ENCODE measurements around the gene TBC1D30. TPM values are rescaled to one million over a fixed set of nuclear protein-coding genes. Genes with fewer than 3 reads are reported as not detected.
"Not testable (repeated sequence)": the region's sequence is repeated elsewhere in the genome, so short reads cannot be mapped to it uniquely, and the experiment has no call there.

Gene TBC1D30
- 1.1 and 1.6 TPM in 2 replicates for total RNA-seq

DNA sequence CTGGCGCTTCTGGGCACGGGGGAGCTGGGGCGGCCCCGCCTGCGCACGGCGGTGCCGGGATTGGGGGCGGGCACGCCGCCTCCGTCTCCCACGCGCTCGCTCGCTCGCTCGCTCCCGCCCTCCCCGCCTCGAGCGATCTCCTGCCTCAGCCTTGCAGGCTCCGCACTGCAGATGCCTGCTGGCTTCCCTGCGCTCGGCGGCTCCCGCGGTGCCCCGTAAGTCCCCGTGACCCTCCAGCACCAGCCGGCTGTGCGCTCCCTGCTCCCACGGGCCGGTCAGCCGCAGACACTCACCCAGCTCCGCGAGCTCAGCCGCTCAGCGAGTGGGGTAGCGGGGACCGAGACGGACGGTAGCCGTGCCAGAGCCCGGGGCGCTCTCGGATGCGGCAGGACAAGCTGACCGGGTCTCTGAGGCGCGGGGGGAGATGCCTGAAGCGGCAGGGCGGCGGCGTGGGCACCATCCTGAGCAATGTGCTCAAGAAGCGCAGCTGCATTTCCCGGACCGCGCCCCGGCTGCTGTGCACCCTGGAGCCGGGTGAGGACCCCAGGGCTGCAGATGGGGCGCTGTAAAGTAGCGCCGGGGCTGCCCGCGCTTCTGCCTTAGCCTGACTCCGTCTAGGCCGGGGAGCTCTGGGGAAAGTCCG is at the start of gene TBC1D30:
Gene TBC1D30 (plus strand): TSS at position 148 of the 643 bp plus-strand sequence. CDS start 233 bp downstream, at position 381.
- intact Hi-C loops (cut with micrococcal nuclease) = loop anchor here (10.0 kb wide), 1 partner anchor 1000 kb away; the partner anchor contains the start of gene HMGA2

DNA sequence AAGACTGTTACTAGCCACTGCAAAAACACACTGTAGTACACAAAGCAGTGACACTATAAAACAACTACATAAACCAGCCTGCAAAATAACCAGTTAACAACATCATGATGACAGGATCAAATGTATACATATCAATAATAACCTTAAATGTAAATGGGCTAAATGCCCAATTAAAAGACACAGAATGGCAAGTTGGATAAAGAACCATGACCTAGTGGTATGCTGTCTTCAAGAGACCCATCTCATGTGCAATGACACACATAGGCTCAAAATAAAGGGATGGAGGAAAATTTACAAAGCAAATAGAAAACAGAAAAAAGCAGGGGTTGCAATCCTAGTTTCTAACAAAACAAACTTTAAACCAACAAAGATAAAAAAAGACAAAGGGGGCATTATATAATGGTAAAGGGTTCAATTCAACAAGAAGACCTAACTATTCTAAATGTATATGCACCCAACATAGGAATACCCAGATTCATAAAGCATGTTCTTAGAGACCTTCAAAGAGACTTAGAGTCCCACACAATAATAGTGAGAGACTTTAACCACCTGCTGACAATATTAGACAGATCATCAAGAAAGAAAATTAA is 49.2 kb upstream of the TBC1D30 start:
- peaks cover 24% of the 10 kb centered on the region for H3K9me3 Mint-ChIP-seq
- H3K4me1 Mint-ChIP-seq (ENCODE audit: low read depth); H3K36me3 Mint-ChIP-seq (ENCODE audit: low read depth); DNase-seq (ENCODE audit: low spot score); H3K4me3 Mint-ChIP-seq; intact Hi-C loops (cut with micrococcal nuclease); H3K27ac Mint-ChIP-seq: not testable (repeated sequence)
- H3K27me3 Mint-ChIP-seq (ENCODE audit: insufficient read depth) = peaks cover 55% of the 10 kb centered on the region

More for the DNA sequence above, at the start of gene TBC1D30:
- Mint-ChIP-seq H3K9me3 (peaks cover 4% of the 10 kb centered on the region), H3K36me3 (ENCODE audit: low read depth) (no peaks in the 10 kb centered on the region), H3K4me3 (peak within 1 kb of the TSS; percentile 62), H3K4me1 (ENCODE audit: low read depth) (peaks cover 8% of the 10 kb centered on the region), H3K27me3 (ENCODE audit: insufficient read depth) (peaks cover 46% of the 10 kb centered on the region), H3K27ac (no peak within 1 kb of the TSS)
- peak; percentile 4 for DNase-seq (ENCODE audit: low spot score)

GRCh38 chr12:64779354-64779974 is 45.0 kb upstream of the TBC1D30 start:
- Mint-ChIP-seq H3K4me3 (peak overlapping the region; percentile 75), H3K4me1 (ENCODE audit: low read depth) (peaks cover 9% of the 10 kb centered on the region), H3K27ac (no peak overlapping the region), H3K36me3 (ENCODE audit: low read depth) (peaks cover 4% of the 10 kb centered on the region), H3K9me3 (peaks cover 18% of the 10 kb centered on the region), H3K27me3 (ENCODE audit: insufficient read depth) (peaks cover 80% of the 10 kb centered on the region)
- intact Hi-C loops (cut with micrococcal nuclease) = no loop called here
- DNase-seq (ENCODE audit: low spot score) = no peak

- Mint-ChIP-seq H3K27me3 (ENCODE audit: insufficient read depth) (peaks cover 79% of the 10 kb centered on the region), H3K4me3 (peak overlapping the region; percentile 75), H3K9me3 (peaks cover 15% of the 10 kb centered on the region), H3K27ac (no peak overlapping the region), H3K36me3 (ENCODE audit: low read depth) (peaks cover 4% of the 10 kb centered on the region), H3K4me1 (ENCODE audit: low read depth) (peaks cover 9% of the 10 kb centered on the region)
- intact Hi-C loops (cut with micrococcal nuclease) = loop anchor here (5.0 kb wide), 1 partner anchor 233 kb away; no protein-coding TSS in a partner anchor
- no peak for DNase-seq (ENCODE audit: low spot score)
Measured at GRCh38 chr12:64780132-64780530, 44.3 kb upstream of the TBC1D30 start.

DNA sequence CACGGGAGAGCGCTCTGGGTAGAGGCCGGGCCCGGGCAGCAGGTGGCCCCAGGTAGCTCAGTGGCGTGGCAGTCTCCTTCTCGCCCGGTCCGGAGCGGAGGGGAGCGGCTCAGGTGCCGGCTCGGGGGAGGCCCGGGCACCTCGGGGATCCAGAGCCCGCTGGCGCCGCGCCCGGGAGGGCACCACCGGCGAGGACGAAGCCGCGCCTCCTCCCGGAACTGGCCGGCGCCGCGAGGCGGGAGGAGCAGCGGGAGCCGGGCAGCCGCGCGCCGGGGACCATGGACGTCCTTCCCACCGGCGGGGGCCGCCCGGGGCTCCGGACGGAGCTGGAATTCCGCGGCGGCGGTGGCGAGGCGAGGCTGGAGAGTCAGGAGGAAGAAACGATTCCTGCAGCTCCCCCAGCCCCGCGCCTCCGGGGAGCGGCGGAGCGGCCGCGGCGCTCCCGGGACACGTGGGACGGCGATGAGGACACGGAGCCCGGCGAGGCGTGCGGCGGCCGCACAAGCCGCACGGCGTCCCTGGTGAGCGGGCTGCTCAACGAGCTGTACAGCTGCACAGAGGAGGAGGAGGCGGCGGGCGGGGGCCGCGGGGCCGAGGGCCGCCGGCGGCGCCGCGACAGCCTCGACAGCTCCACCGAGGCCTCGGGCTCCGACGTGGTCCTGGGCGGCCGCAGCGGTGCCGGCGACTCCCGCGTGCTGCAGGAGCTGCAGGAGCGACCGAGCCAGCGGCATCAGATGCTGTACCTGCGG is 43.7 kb upstream of the TBC1D30 start:
- intact Hi-C loops (cut with micrococcal nuclease) = loop anchor here (5.0 kb wide), 1 partner anchor 233 kb away; no protein-coding TSS in a partner anchor

GRCh38 chr12:64781280-64782190 is 42.9 kb upstream of the TBC1D30 start:
- peak overlapping the region; percentile 32 for H3K27ac Mint-ChIP-seq
- intact Hi-C loops (cut with micrococcal nuclease) = loop anchor here (5.0 kb wide), 1 partner anchor 234 kb away; no protein-coding TSS in a partner anchor
- peaks cover 70% of the 10 kb centered on the region for H3K27me3 Mint-ChIP-seq (ENCODE audit: insufficient read depth)
- H3K4me3 Mint-ChIP-seq = peak overlapping the region; percentile 78
- DNase-seq (ENCODE audit: low spot score) = no peak
- H3K9me3 Mint-ChIP-seq = peaks cover 1% of the 10 kb centered on the region
- peaks cover 9% of the 10 kb centered on the region for H3K4me1 Mint-ChIP-seq (ENCODE audit: low read depth)
- peaks cover 4% of the 10 kb centered on the region for H3K36me3 Mint-ChIP-seq (ENCODE audit: low read depth)

More for the DNA sequence above, 43.7 kb upstream of the TBC1D30 start:
- Mint-ChIP-seq H3K27me3 (ENCODE audit: insufficient read depth) (peaks cover 76% of the 10 kb centered on the region), H3K4me1 (ENCODE audit: low read depth) (peaks cover 9% of the 10 kb centered on the region), H3K36me3 (ENCODE audit: low read depth) (peaks cover 4% of the 10 kb centered on the region), H3K4me3 (peak overlapping the region; percentile 75), H3K9me3 (peaks cover 10% of the 10 kb centered on the region), H3K27ac (no peak overlapping the region)
- DNase-seq (ENCODE audit: low spot score) = no peak

DNA sequence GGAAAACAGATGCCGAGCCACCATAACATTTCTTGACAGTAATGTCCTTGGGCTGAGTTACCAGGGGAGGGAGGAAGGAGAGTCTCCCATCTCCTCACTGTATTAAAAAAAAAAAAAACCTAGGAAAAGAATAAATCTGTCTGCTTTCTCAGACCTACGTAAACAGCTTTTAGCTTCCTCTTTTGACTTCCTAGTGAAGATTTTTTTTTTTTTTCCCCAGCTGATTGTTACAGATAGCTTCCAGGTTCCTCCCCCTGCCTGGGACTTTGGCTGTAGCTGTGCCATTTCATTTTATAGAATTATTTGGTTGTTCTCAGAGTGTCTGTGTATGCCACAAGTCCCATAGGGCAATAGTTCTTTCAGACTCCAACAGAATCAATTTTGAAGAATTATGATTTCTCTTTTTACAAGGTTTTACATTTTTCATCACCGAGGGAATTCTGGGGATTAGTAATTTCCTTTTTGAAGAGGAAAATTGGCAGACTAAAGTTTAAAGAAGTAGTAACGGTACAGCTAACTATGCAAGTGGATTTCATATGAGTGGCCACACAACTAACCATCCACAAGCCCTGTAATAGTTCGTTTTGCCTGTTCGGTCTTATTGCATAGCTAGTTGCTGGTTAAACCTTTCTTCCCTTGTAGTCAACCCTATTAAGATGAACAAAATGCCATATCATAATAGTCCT is 42.1 kb upstream of the TBC1D30 start:
- peak overlapping the region; percentile 78 for H3K4me3 Mint-ChIP-seq
- H3K9me3 Mint-ChIP-seq = no peaks in the 10 kb centered on the region
- no peak for DNase-seq (ENCODE audit: low spot score)
- peaks cover 4% of the 10 kb centered on the region for H3K36me3 Mint-ChIP-seq (ENCODE audit: low read depth)
- intact Hi-C loops (cut with micrococcal nuclease) = loop anchor here (5.0 kb wide), 1 partner anchor 235 kb away; no protein-coding TSS in a partner anchor
- H3K27ac Mint-ChIP-seq = no peak overlapping the region
- peaks cover 62% of the 10 kb centered on the region for H3K27me3 Mint-ChIP-seq (ENCODE audit: insufficient read depth)
- peaks cover 9% of the 10 kb centered on the region for H3K4me1 Mint-ChIP-seq (ENCODE audit: low read depth)

GRCh38 chr12:64785838-64786237 is 38.6 kb upstream of the TBC1D30 start:
- H3K4me1 Mint-ChIP-seq (ENCODE audit: low read depth) = peaks cover 9% of the 10 kb centered on the region
- H3K9me3 Mint-ChIP-seq = no peaks in the 10 kb centered on the region
- H3K27me3 Mint-ChIP-seq (ENCODE audit: insufficient read depth) = peaks cover 59% of the 10 kb centered on the region
- no peaks in the 10 kb centered on the region for H3K36me3 Mint-ChIP-seq (ENCODE audit: low read depth)
- no peak overlapping the region for H3K27ac Mint-ChIP-seq
- intact Hi-C loops (cut with micrococcal nuclease) = no loop called here
- H3K4me3 Mint-ChIP-seq = no peak overlapping the region
- no peak for DNase-seq (ENCODE audit: low spot score)

- no peak for DNase-seq (ENCODE audit: low spot score)
- no peaks in the 10 kb centered on the region for H3K9me3 Mint-ChIP-seq
Measured at GRCh38 chr12:64790166-64790565, 34.3 kb upstream of the TBC1D30 start.

DNA sequence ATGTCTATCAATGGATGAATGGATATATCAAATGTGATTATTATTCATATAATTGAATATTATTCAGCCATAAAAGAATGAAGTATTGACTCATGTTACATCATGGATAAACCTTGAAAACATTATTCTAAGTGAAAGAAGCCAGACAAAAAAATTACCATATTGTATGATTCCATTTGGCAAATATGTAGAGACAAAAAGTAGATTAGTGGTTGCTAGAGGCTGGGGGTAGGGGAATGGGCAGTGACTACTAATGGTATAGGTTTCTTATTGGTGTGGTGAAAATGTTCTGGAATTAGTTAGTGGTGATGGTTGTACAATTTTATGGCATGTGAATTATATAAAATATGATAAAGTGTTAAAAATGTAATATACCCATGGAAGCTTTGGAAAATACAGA is 33.4 kb upstream of the TBC1D30 start:
- H3K27ac Mint-ChIP-seq = no peak overlapping the region
- no peak for DNase-seq (ENCODE audit: low spot score)
- peaks cover 30% of the 10 kb centered on the region for H3K27me3 Mint-ChIP-seq (ENCODE audit: insufficient read depth)
- no peaks in the 10 kb centered on the region for H3K9me3 Mint-ChIP-seq
- H3K4me3 Mint-ChIP-seq = no peak overlapping the region
- no peaks in the 10 kb centered on the region for H3K4me1 Mint-ChIP-seq (ENCODE audit: low read depth)
- H3K36me3 Mint-ChIP-seq (ENCODE audit: low read depth) = no peaks in the 10 kb centered on the region
- intact Hi-C loops (cut with micrococcal nuclease) = no loop called here

More at GRCh38 chr12:64790166-64790565, 34.3 kb upstream of the TBC1D30 start:
- Mint-ChIP-seq H3K4me3 (no peak overlapping the region), H3K4me1 (ENCODE audit: low read depth) (no peaks in the 10 kb centered on the region), H3K27ac (no peak overlapping the region), H3K36me3 (ENCODE audit: low read depth) (no peaks in the 10 kb centered on the region), H3K27me3 (ENCODE audit: insufficient read depth) (peaks cover 30% of the 10 kb centered on the region)
- intact Hi-C loops (cut with micrococcal nuclease) = no loop called here

DNA sequence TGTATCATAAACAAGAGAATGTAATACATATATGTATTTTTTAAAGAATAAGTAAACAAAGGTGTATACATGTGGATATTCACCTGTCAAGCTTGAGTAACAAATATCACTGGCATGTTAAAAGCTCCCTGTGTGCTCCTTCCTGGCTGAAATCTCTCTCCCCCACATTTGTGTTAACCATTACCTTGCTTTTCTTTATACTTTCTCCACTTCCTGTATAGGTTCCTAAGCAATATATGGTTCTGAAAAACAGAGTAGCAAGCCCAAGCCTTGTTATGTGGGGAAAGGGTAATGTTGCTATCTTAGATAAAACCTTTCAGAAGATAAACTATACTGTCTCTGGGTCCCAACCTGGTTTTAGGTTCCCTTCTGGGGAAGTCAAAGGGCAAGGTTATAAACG is 32.3 kb upstream of the TBC1D30 start:
- Mint-ChIP-seq H3K4me3 (no peak overlapping the region), H3K9me3 (no peaks in the 10 kb centered on the region), H3K36me3 (ENCODE audit: low read depth) (no peaks in the 10 kb centered on the region), H3K27me3 (ENCODE audit: insufficient read depth) (peaks cover 30% of the 10 kb centered on the region), H3K27ac (no peak overlapping the region), H3K4me1 (ENCODE audit: low read depth) (no peaks in the 10 kb centered on the region)
- intact Hi-C loops (cut with micrococcal nuclease) = no loop called here
- no peak for DNase-seq (ENCODE audit: low spot score)
